ENCODE measurements around the gene EFR3B.

EFR3B gene

DNA sequence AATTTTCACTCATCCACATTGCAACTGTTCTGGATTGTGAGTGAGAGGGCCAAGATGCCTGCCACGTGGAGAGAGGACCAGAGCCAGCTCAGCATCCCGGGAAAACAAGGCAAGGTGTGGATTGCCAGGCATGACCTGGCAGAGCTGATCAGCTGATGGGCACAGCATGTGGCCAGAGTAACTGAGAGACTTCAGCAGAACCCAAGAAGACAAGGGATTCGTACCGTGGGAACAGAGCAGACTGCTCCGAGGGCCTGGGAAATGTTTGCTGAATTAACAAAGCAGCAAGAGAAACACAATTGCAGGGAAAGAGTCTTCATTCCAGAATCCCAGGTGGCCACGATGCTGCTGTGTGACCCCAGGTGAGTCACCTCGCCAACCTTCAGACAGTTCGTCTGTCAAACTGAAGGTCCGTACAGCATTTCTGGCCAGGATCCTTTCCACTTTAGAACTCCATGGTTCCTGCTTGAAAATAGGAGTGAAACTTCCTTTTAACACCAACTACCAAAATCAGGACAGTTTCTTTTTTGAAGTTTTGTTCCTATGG is 152.8 kb downstream of the EFR3B start:
- no peak for DNase-seq

DNA sequence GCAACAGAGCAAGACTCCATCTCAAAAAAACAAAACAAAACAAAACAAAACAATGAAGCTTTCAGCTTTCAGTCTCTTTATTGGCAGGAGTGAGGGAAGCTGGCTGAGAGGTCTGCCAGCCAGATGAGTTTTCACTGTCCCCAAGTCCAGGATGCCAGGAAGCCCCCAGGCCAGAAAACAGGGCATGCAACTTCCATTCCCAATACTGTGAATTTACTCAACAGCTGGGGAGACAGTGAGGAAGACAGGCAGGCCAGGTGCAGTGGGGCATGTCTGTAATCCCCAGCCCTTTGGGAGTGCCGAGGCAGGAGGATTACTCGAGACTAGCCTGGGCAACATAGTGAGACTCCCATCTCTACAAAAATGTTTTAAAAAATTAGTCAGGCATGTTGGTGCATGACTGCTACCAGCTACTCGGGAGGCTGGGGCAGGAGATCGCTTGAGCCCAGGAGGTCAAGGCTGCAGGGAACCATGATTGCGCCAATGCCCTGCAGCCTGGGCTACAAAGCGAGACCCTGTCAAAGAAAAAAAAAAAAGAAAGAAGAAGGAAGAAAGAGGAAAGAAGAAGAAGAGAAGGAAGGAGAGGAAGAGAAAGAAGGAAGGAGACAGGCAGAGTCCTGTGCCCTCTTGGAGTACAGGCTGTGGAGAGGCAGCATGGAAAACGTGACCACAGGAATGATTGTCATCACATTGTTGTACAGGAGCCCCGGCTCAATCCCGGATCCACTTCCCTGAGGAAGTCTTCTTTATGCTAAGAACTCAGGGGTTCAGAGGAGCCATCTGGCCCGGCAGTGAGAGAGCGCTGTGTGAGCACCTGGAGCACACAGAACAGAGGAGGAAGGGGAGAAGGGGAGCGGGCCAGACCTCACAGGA is 155.7 kb downstream of the EFR3B start:
- no peak for DNase-seq

DNA sequence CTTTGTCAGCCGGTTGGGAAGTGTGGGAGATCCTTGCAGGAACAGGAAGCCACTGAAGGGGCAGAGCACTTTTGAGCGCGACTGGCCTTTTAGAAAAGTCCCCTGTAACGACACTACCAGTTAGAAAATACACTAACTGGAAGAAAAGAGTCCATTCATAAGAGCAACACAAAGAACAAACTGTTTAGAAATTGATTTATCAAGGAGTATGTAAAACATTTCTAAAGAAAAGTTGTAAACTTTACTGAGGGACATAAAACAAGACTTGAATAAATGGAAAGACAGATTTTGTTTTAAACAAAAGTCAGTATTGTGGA is 156.3 kb downstream of the EFR3B start:
- no peak for DNase-seq

DNA sequence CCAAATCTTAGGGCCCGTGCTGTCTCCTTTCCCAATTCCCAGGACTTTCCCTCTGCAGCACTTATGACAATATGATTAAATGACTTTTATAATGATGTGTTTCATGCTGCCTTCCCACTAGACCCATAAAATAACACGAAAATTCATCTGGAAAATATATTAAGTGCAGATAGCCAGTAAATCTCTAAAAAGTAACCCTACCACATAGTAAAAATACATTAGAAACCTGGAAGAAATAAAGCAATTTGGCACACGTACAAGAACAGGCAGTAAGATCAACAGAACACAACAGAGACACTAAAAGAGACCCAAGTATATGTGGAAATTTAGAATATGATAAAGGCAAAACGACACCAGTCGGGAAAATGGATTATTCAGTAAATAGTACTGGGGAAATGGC is 156.7 kb downstream of the EFR3B start:
- DNase-seq: no peak

DNA sequence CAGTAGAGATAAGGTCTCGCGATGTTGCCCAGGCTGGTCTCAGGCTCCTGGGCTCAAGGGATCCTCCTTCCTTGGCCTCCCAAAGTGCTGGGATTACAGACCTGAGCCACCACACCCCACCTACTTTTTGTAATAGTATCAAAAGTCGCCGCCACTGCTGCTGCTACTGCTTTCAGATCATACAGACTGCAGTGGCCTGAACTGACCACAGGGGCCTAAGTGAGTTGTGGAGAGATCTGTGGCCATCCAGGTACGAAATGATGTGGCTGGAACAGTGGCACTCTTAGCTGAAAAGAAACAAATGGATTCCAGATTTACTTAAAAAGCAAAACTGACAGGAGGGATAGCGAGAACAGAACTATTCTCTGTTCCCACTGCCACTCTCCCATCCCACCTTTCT is 159.4 kb downstream of the EFR3B start:
- no peak for DNase-seq

DNA sequence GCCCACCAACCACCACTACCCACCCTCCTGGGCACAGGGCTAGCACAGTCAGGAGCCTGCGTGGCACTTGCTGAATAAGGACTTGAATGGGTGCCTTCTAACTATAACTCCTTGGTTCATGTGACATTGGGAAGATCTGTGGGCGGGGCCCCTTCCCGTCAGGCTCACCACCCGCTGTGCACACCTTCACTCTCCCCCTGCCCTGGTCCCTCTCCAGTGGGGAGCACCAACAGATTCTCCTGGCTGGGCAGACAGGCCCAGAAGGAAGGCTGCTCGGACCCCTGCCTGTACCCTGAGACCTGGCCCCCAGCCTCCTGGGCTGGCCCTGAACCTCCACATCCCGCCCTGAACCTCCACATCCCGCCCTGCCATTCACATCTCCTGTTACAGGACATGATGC is 159.9 kb downstream of the EFR3B start:
- no peak for DNase-seq

DNA sequence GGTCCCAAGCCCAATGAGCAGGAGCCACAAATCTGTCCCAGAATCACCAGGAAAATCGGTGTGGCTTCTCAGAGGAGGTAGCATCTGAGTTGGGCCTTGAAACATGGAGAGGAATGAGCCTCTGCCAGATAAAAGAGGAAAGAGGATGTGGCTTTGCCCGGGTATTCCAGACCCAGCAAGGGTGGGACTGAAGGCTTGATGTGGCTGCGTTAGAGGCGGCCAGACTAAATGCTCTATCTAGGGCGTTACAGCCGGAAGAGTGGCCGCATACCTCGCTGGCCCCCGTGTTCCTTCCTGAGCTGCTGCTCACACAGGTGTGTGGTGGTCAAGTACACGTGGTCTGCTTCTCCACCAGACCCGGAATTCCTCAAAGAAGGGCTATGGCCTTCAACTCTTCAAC is 160.4 kb downstream of the EFR3B start:
- DNase-seq: no peak

DNA sequence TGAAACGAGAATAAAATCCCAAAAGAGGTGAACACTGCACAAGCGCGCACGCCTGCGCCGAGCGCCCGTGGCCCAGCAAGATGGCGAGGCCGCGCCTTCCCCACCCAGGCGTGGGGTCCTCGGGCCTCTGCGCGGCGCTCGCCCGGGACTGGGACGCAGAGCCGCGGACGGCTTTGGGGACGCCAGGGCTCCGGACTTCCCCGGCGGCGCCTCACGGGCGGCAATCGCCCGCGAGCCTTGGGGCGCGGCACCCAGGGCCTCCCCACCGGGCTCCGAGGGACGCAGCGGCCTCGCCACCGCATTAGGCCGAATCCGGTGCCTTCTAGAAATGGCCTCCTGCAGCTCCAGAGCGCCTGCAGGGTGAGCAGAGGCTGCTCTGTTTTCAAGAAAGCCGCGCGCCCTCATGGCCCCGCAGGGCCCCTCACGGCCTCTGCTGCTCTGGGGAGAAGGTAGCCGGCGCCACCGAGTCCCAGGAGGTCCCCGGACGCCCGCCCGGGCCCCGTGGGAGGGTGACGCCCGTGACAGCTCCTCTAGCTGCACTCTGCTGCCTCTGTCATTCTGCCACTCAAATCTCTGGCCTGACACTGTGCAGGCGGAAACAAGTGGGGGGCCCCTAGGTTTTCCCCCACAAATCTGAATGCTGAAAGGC is 162.4 kb downstream of the EFR3B start:
- DNase-seq: peak; percentile 14 to 49

DNA sequence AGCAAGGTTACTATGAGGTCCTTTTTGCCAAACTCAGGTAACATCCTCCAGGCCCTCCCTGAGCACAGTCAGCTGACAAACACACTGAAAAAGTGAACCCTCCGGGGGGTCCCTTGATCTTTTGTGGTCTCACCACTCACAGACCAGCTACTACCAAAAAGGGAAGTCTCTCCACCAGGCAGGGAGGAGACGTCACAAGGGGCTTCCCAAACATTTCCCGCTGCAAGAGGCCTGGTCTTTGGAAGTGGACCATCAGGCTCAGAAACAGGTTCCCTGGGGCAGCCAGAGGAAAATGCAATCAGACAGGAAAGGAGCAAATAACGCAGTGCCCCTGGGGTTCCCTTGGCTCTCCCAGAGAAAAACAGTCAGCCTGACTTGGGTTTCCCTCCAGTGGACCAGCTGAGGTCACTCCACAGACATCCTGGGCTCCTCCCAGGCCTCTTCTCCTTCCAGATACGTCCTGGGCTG is 165.2 kb downstream of the EFR3B start:
- peak in 1 of 2 donors; percentile 64 for DNase-seq
